KOPT-K1 (cell line): ENCODE data around the gene PROM1.

ENCODE experiments used
- H3K27ac ChIP-seq: fragments of 200-600 bp; sonication (generic); 2 replicates; pipeline ENCODE4 v1.5.1; 2016; ENCODE audit warnings: antibody characterized with exemption, mild to moderate bottlenecking, low read depth, low read length; ENCODE audit not compliant: poor library complexity, severe bottlenecking
- H3K36me3 ChIP-seq: fragments of 200-600 bp; sonication (generic); 2 replicates; pipeline ENCODE4 v1.5.1; 2017; ENCODE audit warnings: antibody characterized with exemption, mild to moderate bottlenecking, low read length, moderate library complexity; ENCODE audit not compliant: insufficient read depth
- H3K9me3 ChIP-seq: fragments of 200-600 bp; sonication (generic); 2 replicates; pipeline ENCODE4 v1.5.1; 2017; ENCODE audit warnings: antibody characterized with exemption, low read length, mild to moderate bottlenecking; ENCODE audit not compliant: insufficient read depth, poor library complexity, severe bottlenecking

The PROM1 gene

GRCh38 chr4:16031546-16032395 lies 52.1 kb downstream of the PROM1 start:
- no peak overlapping the region for H3K27ac ChIP-seq
- no peaks in the 10 kb centered on the region for H3K9me3 ChIP-seq
- H3K36me3 ChIP-seq: no peaks in the 10 kb centered on the region

- Histone ChIP-seq H3K9me3 (no peaks in the 10 kb centered on the region), H3K27ac (no peak overlapping the region), H3K36me3 (no peaks in the 10 kb centered on the region)
Observed at GRCh38 chr4:16029886-16030285, 53.9 kb downstream of the PROM1 start.

GRCh38 chr4:16029262-16029661 lies 54.6 kb downstream of the PROM1 start:
- no peaks in the 10 kb centered on the region for H3K9me3 ChIP-seq
- H3K27ac ChIP-seq: no peak overlapping the region
- no peaks in the 10 kb centered on the region for H3K36me3 ChIP-seq

GRCh38 chr4:16027626-16028025 lies 56.2 kb downstream of the PROM1 start:
- Histone ChIP-seq H3K27ac (no peak overlapping the region), H3K36me3 (no peaks in the 10 kb centered on the region), H3K9me3 (no peaks in the 10 kb centered on the region)

DNA sequence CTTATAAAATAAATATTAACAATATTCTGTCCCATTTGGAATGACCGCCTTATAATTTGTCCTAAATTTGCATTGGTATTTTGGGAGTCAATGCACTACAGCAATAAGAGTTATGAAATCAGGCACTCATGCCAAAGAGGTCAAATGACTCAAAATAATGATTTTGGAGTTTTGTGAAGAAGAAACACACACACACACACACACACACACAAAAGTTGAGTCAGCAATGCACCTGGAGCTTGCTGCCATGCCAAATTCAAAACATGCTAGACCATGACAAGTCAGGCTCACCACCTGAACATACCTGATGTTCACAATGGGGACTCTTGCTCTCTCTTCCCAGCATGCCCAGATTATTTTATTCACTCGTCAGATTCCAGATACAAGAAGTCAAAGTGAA lies 56.7 kb downstream of the PROM1 start:
- Histone ChIP-seq H3K9me3 (no peaks in the 10 kb centered on the region), H3K36me3 (no peaks in the 10 kb centered on the region), H3K27ac (no peak overlapping the region)

DNA sequence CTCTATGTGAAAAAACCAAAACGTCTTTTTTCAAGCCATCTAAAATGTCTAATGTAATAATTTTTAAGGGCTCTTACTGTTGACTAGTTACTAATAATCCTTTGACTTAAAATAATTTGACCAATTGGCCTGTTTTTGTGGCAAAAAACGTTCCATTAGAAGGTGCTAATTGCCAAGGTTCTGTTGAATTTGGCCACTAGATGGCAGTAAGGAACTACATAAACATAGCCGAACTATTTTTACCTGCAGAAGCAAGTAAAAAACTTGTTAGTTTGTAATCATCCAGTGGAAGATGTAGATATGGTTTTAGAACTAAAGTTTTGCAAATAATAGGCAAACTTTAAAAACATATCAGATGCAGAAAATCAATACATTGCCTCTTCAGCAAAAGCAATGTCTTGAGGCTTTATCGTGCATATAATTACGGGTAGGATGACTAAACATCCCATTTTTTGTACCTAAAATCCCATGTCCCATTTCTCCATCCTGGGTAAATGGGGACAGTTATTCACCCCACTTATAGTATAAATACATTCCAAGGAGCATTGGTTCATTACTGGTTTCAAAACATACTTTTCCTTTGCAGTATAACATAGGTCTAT lies 57.6 kb downstream of the PROM1 start:
- H3K27ac ChIP-seq: no peak overlapping the region
- H3K9me3 ChIP-seq: no peaks in the 10 kb centered on the region
- no peaks in the 10 kb centered on the region for H3K36me3 ChIP-seq

GRCh38 chr4:16025268-16025667 lies 58.6 kb downstream of the PROM1 start:
- Histone ChIP-seq H3K9me3 (no peaks in the 10 kb centered on the region), H3K36me3 (no peaks in the 10 kb centered on the region), H3K27ac (no peak overlapping the region)

- no peaks in the 10 kb centered on the region for H3K9me3 ChIP-seq
- no peak overlapping the region for H3K27ac ChIP-seq
- H3K36me3 ChIP-seq: no peaks in the 10 kb centered on the region
Observed at GRCh38 chr4:16023776-16024408, 59.9 kb downstream of the PROM1 start.

- H3K27ac ChIP-seq: no peak overlapping the region
- H3K9me3 ChIP-seq: no peaks in the 10 kb centered on the region
- no peaks in the 10 kb centered on the region for H3K36me3 ChIP-seq
Observed at GRCh38 chr4:16021804-16022560, 61.8 kb downstream of the PROM1 start.

DNA sequence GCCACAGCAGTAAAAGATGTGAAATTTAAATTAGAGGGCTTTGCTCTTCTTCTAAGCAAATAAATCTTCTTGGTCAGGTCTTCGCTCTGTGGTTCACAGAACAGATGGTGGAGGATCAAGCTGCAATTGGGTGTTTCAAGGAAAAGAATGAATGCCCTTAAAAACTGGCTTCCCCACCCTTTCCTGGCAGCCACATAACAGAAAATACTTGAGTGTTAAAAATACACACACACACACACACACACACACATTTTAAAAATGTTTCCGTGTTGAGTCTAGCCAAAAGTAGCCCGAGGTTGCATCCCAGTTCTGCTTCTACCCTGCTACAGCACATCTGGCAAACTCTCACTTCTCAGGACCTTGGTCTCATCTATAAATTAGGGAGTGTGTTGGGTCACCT lies 64.2 kb downstream of the PROM1 start:
- H3K9me3 ChIP-seq: no peaks in the 10 kb centered on the region
- no peak overlapping the region for H3K27ac ChIP-seq
- H3K36me3 ChIP-seq: no peaks in the 10 kb centered on the region

GRCh38 chr4:16018841-16019240 lies 65.0 kb downstream of the PROM1 start:
- Histone ChIP-seq H3K9me3 (no peaks in the 10 kb centered on the region), H3K36me3 (no peaks in the 10 kb centered on the region), H3K27ac (no peak overlapping the region)

- no peaks in the 10 kb centered on the region for H3K9me3 ChIP-seq
- no peaks in the 10 kb centered on the region for H3K36me3 ChIP-seq
- H3K27ac ChIP-seq: no peak overlapping the region
Observed at GRCh38 chr4:16018061-16018676, 65.7 kb downstream of the PROM1 start.

DNA sequence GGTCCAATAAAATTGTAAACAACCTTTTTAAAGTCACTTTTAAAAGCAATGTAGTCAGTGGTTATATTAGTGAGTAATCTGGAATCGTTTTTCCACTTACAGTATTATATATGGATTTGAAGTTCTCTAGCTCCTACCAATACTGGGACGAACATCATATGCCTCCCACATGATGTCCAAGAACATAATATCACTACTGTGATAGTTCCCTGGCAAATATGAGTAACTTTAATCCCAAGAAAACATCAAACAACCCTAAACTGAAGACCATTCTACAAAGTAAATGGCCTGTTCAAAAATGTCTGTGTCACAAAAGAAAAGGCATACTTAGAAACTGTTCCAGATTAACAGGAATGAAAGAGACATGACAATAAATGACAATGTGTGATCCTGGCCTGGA lies 67.3 kb downstream of the PROM1 start:
- Histone ChIP-seq H3K36me3 (no peaks in the 10 kb centered on the region), H3K27ac (no peak overlapping the region), H3K9me3 (no peaks in the 10 kb centered on the region)

- no peaks in the 10 kb centered on the region for H3K36me3 ChIP-seq
- no peaks in the 10 kb centered on the region for H3K9me3 ChIP-seq
- H3K27ac ChIP-seq: no peak overlapping the region
Observed at GRCh38 chr4:16011173-16011572, 72.7 kb downstream of the PROM1 start.

DNA sequence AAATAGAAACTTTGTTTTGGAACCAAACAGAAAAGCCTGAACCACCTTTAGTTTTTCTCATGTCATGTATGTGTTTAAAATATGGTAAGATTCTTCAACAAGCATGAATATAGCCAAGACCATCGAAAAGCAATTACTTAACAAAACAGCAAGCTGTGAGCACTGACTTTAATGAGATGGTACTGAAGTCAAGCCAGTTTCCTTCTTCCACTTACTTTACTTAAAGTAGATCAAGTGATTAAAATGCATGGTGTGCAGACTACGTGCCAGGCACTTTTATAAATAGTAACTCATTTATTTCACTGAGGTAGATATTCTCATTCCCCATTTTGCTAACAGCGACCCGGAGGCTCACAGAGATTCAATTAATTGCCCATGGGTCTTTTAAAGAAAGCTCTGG lies 74.7 kb downstream of the PROM1 start:
- H3K9me3 ChIP-seq: no peaks in the 10 kb centered on the region
- no peaks in the 10 kb centered on the region for H3K36me3 ChIP-seq
- H3K27ac ChIP-seq: no peak overlapping the region
